ENCODE measurements around the gene TUT1.

TUT1 gene

GRCh38 chr11:62539238-62539925 is 51.9 kb downstream of the TUT1 start:
- DNase-seq: peak; percentile 65

GRCh38 chr11:62538470-62539237 is 52.7 kb downstream of the TUT1 start:
- DNase-seq: no peak

- no peak for DNase-seq
These were observed 54.9 kb downstream of the TUT1 start for GRCh38 chr11:62536301-62536957.

GRCh38 chr11:62535802-62536201 is 55.5 kb downstream of the TUT1 start:
- no peak for DNase-seq

GRCh38 chr11:62534779-62535545 is 56.4 kb downstream of the TUT1 start:
- DNase-seq: no peak

GRCh38 chr11:62532096-62532495 is 59.2 kb downstream of the TUT1 start:
- no peak for DNase-seq
